Endodermal cell (in vitro differentiated cells): ENCODE results near the gene CAMTA1. TPM values are rescaled to one million over a fixed set of nuclear protein-coding genes. Genes with fewer than 3 reads are reported as not detected.

Source experiments
- DNase-seq: peaks from one replicate; pipeline ENCODE4 v3.0.0-alpha.2; 2017
- H3K27ac ChIP-seq: 2 replicates; pipeline ENCODE4 v1.5.1; 2013; ENCODE audit warnings: mild to moderate bottlenecking, low read depth, low read length, moderate library complexity
- H3K27me3 ChIP-seq: 2 replicates; pipeline ENCODE4 v1.6.1; 2013; ENCODE audit warnings: mild to moderate bottlenecking, low read length, moderate library complexity; ENCODE audit not compliant: insufficient read depth, control insufficient read depth, poor library complexity, severe bottlenecking
- H3K36me3 ChIP-seq: 2 replicates; pipeline ENCODE4 v1.7.0; 2013; ENCODE audit warnings: mild to moderate bottlenecking, low read length, moderate library complexity; ENCODE audit not compliant: control insufficient read depth, insufficient read depth
- H3K4me1 ChIP-seq: one replicate; pipeline ENCODE4 v1.7.0; 2013; ENCODE audit warnings: low read length; ENCODE audit not compliant: control insufficient read depth, insufficient read depth
- H3K4me3 ChIP-seq: 2 replicates; pipeline ENCODE4 v1.5.1; 2013; ENCODE audit warnings: mild to moderate bottlenecking, low read length, moderate library complexity
- H3K9ac ChIP-seq: 2 replicates; pipeline ENCODE4 v1.6.1; 2013; ENCODE audit warnings: mild to moderate bottlenecking, low read length, moderate library complexity; ENCODE audit not compliant: poor library complexity, severe bottlenecking; ENCODE audit errors: extremely low read depth
- H3K9me3 ChIP-seq: 2 replicates; pipeline ENCODE4 v1.6.1; 2013; ENCODE audit warnings: mild to moderate bottlenecking, low read length, moderate library complexity; ENCODE audit not compliant: control insufficient read depth
- H3K27ac Mint-ChIP-seq: 2 replicates; pipeline ENCODE4 v1.8.0; 2020; ENCODE audit warnings: mixed read lengths
- H3K27me3 Mint-ChIP-seq: 2 replicates; pipeline ENCODE4 v1.8.0; 2021; ENCODE audit warnings: mild to moderate bottlenecking, mixed read lengths; ENCODE audit not compliant: insufficient read depth
- H3K36me3 Mint-ChIP-seq: 2 replicates; pipeline ENCODE4 v1.8.0; 2020; ENCODE audit warnings: low read depth, mixed read lengths
- H3K4me1 Mint-ChIP-seq: 2 replicates; pipeline ENCODE4 v1.8.0; 2020; ENCODE audit warnings: mixed read lengths
- H3K4me3 Mint-ChIP-seq: 2 replicates; pipeline ENCODE4 v1.8.0; 2020; ENCODE audit warnings: mild to moderate bottlenecking, moderate library complexity, mixed read lengths
- H3K9me3 Mint-ChIP-seq: 2 replicates; pipeline ENCODE4 v1.8.0; 2020; ENCODE audit warnings: mild to moderate bottlenecking, mixed read lengths
- CTCF ChIP-seq: fragments of 200-600 bp; sonication (generic); conservative IDR thresholded peaks from 2 replicates; pipeline ENCODE4 v1.5.0; 2021; ENCODE audit warnings: antibody characterized with exemption, mild to moderate bottlenecking
- WGBS, 2 experiments: methylation state at CpG; one replicate each; pipeline versions ENCODE4 v1.1.5 to v1.1.7; 2013; ENCODE audit warnings: missing lambda C conversion rate in 2 of 2, mixed read lengths in 1 of 2; ENCODE audit not compliant: insufficient coverage in 1 of 2, insufficient read length in 1 of 2; 5-methylcytosine and 5-hydroxymethylcytosine counted together
- total RNA-seq, 2 donors: library from RNA; stranded (reverse); fragmentation: NEBNext Ultra II Directional in 1 of 2; extraction: Animal tissue kit (Norgen Biotek cat#: 25700) in 1 of 2; gene quantifications; 2 replicates in 1 of 2; 3 replicates in 1 of 2; pipeline ENCODE4 v1.2.1, GENCODE V29; 2021

CAMTA1 gene
- total RNA-seq, 2 donors from 2014 or later = 123 to 137 TPM

- DNase-seq = no peak
- H3K27me3 Mint-ChIP-seq = peaks cover 5% of the 10 kb centered on the region
- Histone ChIP-seq H3K9me3 (no peaks in the 10 kb centered on the region), H3K27me3 (no peaks in the 10 kb centered on the region), H3K9ac (no peak overlapping the region), H3K27ac (no peak overlapping the region), H3K4me3 (no peak overlapping the region), H3K36me3 (no peaks in the 10 kb centered on the region), H3K4me1 (no peaks in the 10 kb centered on the region)
- no peak overlapping the region for H3K4me3 Mint-ChIP-seq
- TF ChIP-seq CTCF = no peak
- peaks cover 5% of the 10 kb centered on the region for H3K4me1 Mint-ChIP-seq
- H3K9me3 Mint-ChIP-seq = no peaks in the 10 kb centered on the region
- H3K36me3 Mint-ChIP-seq = no peaks in the 10 kb centered on the region
- no peak overlapping the region for H3K27ac Mint-ChIP-seq
- 82 to 88% methylated on average over 18 to 24 of the region's 24 CpGs for WGBS, 2 experiments
Measured at GRCh38 chr1:7621334-7622219, 836.3 kb downstream of the CAMTA1 start.

GRCh38 chr1:7623842-7624241 is 838.6 kb downstream of the CAMTA1 start:
- H3K4me1 ChIP-seq = no peaks in the 10 kb centered on the region
- H3K9ac ChIP-seq = no peak overlapping the region
- DNase-seq = no peak
- no peak overlapping the region for H3K27ac ChIP-seq
- H3K27me3 Mint-ChIP-seq = peaks cover 5% of the 10 kb centered on the region
- no peaks in the 10 kb centered on the region for H3K36me3 ChIP-seq
- H3K27ac Mint-ChIP-seq = no peak overlapping the region
- no peak for TF ChIP-seq CTCF
- no peak overlapping the region for H3K4me3 ChIP-seq
- no peak overlapping the region for H3K4me3 Mint-ChIP-seq
- WGBS, 2 experiments = 95 to 97% methylated on average over 8 of the region's 8 CpGs
- H3K9me3 Mint-ChIP-seq = no peaks in the 10 kb centered on the region
- peaks cover 5% of the 10 kb centered on the region for H3K4me1 Mint-ChIP-seq
- no peaks in the 10 kb centered on the region for H3K36me3 Mint-ChIP-seq
- H3K9me3 ChIP-seq = no peaks in the 10 kb centered on the region
- H3K27me3 ChIP-seq = no peaks in the 10 kb centered on the region

- no peak overlapping the region for H3K4me3 ChIP-seq
- H3K27ac Mint-ChIP-seq = no peak overlapping the region
- peaks cover 5% of the 10 kb centered on the region for H3K27me3 Mint-ChIP-seq
- H3K4me3 Mint-ChIP-seq = no peak overlapping the region
- H3K9me3 Mint-ChIP-seq = no peaks in the 10 kb centered on the region
- no peak for TF ChIP-seq CTCF
- no peak for DNase-seq
- no peak overlapping the region for H3K27ac ChIP-seq
- no peaks in the 10 kb centered on the region for H3K36me3 Mint-ChIP-seq
- no peaks in the 10 kb centered on the region for H3K36me3 ChIP-seq
- H3K9ac ChIP-seq = no peak overlapping the region
- H3K4me1 ChIP-seq = no peaks in the 10 kb centered on the region
- no peaks in the 10 kb centered on the region for H3K27me3 ChIP-seq
- no peaks in the 10 kb centered on the region for H3K9me3 ChIP-seq
- 89 to 96% methylated on average over 5 to 7 of the region's 7 CpGs for WGBS, 2 experiments
- peaks cover 5% of the 10 kb centered on the region for H3K4me1 Mint-ChIP-seq
Measured at GRCh38 chr1:7624791-7625355, 839.6 kb downstream of the CAMTA1 start.
